SK-N-SH (cell line): Measurements from ENCODE around the gene OSBPL6.

Experiments used
- CHD2 ChIP-seq: fragments of 150-350 bp; IDR thresholded peaks from 2 replicates; pipeline ENCODE4 v1.6.1; 2018; ENCODE audit warnings: low read length; ENCODE audit not compliant: partially characterized antibody
- FOXM1 ChIP-seq: IDR thresholded peaks from 2 replicates; pipeline ENCODE4 v1.4.0; 2012; ENCODE audit warnings: low read depth, mild to moderate bottlenecking
- GABPA ChIP-seq: IDR thresholded peaks from 2 replicates; pipeline ENCODE4 v1.4.0; 2012; ENCODE audit warnings: low read depth, mild to moderate bottlenecking
- IRF3 ChIP-seq: fragments of 150-350 bp; IDR thresholded peaks from 2 replicates; pipeline ENCODE4 v1.6.1; 2016; ENCODE audit warnings: mild to moderate bottlenecking, low read depth, low read length
- NFIC ChIP-seq: IDR thresholded peaks from 2 replicates; pipeline ENCODE4 v1.4.0; 2012; ENCODE audit warnings: borderline replicate concordance
- NRF1 ChIP-seq: IDR thresholded peaks from 2 replicates; pipeline ENCODE4 v1.6.1; 2012; ENCODE audit warnings: low read depth, mild to moderate bottlenecking, low read length
- RFX5 ChIP-seq: IDR thresholded peaks from 2 replicates; pipeline ENCODE4 v1.6.1; 2012; ENCODE audit warnings: mild to moderate bottlenecking, improper control_type of control experiment, low read length
- SIN3A ChIP-seq: IDR thresholded peaks from 2 replicates; pipeline ENCODE4 v1.6.1; 2012; ENCODE audit warnings: low read depth, mild to moderate bottlenecking, low read length, moderate library complexity, borderline replicate concordance
- SMC3 ChIP-seq: IDR thresholded peaks from 2 replicates; pipeline ENCODE4 v1.6.1; 2012; ENCODE audit warnings: low read depth, low read length, improper control_type of control experiment
- YY1 ChIP-seq: IDR thresholded peaks from 2 replicates; pipeline ENCODE4 v1.4.0; 2012; ENCODE audit warnings: low read depth, mild to moderate bottlenecking
- TF ChIP-seq, protein P1 (sequence below): fragments of 200-600 bp; sonication (generic); IDR thresholded peaks from 2 replicates; pipeline ENCODE4 v1.6.1; 2017; ENCODE audit warnings: antibody characterized with exemption, mild to moderate bottlenecking, moderate library complexity
- TF ChIP-seq, protein P2 (sequence below): IDR thresholded peaks from 2 replicates; pipeline ENCODE4 v1.6.1; 2012; ENCODE audit warnings: mild to moderate bottlenecking, low read depth, low read length, moderate library complexity

DNA sequence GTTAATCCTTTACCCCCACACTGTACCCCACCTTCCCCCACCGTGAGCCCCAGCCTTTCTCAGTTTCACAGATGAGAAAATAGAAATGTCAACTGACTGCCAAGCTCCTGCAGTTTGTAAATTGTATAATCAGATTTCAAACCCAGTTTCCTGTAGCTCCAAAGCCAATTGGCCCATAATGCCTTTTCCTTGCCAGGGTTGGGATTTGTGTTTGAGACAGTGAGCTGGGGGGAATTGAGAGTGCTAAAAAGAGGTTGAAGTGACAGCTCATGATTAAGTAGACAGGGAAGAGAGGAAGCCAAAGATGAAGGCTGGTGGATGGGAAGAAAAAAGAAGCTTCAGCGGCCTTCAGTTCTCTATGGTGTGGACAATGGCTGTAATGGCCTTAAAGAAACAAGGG is 10.7 kb downstream of the OSBPL6 start:
- TF ChIP-seq, protein P1, sequence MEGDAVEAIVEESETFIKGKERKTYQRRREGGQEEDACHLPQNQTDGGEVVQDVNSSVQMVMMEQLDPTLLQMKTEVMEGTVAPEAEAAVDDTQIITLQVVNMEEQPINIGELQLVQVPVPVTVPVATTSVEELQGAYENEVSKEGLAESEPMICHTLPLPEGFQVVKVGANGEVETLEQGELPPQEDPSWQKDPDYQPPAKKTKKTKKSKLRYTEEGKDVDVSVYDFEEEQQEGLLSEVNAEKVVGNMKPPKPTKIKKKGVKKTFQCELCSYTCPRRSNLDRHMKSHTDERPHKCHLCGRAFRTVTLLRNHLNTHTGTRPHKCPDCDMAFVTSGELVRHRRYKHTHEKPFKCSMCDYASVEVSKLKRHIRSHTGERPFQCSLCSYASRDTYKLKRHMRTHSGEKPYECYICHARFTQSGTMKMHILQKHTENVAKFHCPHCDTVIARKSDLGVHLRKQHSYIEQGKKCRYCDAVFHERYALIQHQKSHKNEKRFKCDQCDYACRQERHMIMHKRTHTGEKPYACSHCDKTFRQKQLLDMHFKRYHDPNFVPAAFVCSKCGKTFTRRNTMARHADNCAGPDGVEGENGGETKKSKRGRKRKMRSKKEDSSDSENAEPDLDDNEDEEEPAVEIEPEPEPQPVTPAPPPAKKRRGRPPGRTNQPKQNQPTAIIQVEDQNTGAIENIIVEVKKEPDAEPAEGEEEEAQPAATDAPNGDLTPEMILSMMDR = no peak
- TF ChIP-seq IRF3 (no peak), SMC3 (no peak), SIN3A (no peak), NFIC (no peak), NRF1 (no peak), YY1 (no peak), GABPA (no peak), RFX5 (no peak), CHD2 (no peak), FOXM1 (no peak)
- TF ChIP-seq, protein P2, sequence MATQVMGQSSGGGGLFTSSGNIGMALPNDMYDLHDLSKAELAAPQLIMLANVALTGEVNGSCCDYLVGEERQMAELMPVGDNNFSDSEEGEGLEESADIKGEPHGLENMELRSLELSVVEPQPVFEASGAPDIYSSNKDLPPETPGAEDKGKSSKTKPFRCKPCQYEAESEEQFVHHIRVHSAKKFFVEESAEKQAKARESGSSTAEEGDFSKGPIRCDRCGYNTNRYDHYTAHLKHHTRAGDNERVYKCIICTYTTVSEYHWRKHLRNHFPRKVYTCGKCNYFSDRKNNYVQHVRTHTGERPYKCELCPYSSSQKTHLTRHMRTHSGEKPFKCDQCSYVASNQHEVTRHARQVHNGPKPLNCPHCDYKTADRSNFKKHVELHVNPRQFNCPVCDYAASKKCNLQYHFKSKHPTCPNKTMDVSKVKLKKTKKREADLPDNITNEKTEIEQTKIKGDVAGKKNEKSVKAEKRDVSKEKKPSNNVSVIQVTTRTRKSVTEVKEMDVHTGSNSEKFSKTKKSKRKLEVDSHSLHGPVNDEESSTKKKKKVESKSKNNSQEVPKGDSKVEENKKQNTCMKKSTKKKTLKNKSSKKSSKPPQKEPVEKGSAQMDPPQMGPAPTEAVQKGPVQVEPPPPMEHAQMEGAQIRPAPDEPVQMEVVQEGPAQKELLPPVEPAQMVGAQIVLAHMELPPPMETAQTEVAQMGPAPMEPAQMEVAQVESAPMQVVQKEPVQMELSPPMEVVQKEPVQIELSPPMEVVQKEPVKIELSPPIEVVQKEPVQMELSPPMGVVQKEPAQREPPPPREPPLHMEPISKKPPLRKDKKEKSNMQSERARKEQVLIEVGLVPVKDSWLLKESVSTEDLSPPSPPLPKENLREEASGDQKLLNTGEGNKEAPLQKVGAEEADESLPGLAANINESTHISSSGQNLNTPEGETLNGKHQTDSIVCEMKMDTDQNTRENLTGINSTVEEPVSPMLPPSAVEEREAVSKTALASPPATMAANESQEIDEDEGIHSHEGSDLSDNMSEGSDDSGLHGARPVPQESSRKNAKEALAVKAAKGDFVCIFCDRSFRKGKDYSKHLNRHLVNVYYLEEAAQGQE = no peak
